Left ventricle myocardium inferior (tissue), 1 donor: ENCODE data around the gene MED19. TPM values are rescaled to one million over a fixed set of nuclear protein-coding genes. Genes with fewer than 3 reads are reported as not detected.
"Not testable (repeated sequence)": the region's sequence is repeated elsewhere in the genome, so short reads cannot be mapped to it uniquely, and the experiment has no call there.

Experiments
- DNase-seq: peaks from one replicate; pipeline ENCODE4 v3.0.0-alpha.2; 2020
- H3K27ac ChIP-seq: fragments of 200-600 bp; replicated peaks from 2 replicates; pipeline ENCODE4 v1.8.0; 2021
- H3K27me3 ChIP-seq: fragments of 200-600 bp; 2 replicates; pipeline ENCODE4 v1.8.0; 2021; ENCODE audit warnings: low read depth
- H3K36me3 ChIP-seq: fragments of 200-600 bp; 2 replicates; pipeline ENCODE4 v1.8.0; 2021
- H3K4me1 ChIP-seq: fragments of 200-600 bp; 2 replicates; pipeline ENCODE4 v1.8.0; 2021
- H3K4me3 ChIP-seq: fragments of 200-600 bp; 2 replicates; pipeline ENCODE4 v1.8.0; 2021; ENCODE audit warnings: mild to moderate bottlenecking, moderate library complexity
- H3K9me3 ChIP-seq: fragments of 200-600 bp; replicated peaks from 2 replicates; pipeline ENCODE4 v1.8.0; 2021
- intact Hi-C: fragments of 100-400 bp; cut with micrococcal nuclease; formaldehyde crosslinking; loops from one replicate; pipeline ENCODE4 v1.11.0; 2022
- total RNA-seq: library from RNA; stranded (reverse); fragmentation: NEBNext Ultra II Directional; extraction: Animal tissue kit (Norgen Biotek cat#: 25700); gene quantifications from one replicate; pipeline ENCODE4 v1.2.1, GENCODE V29; 2021
- TF ChIP-seq, protein P1 (sequence below): fragments of 200-600 bp; IDR thresholded peaks from 2 replicates; pipeline ENCODE4 v1.8.0; 2021; ENCODE audit warnings: antibody characterized with exemption, mild to moderate bottlenecking, borderline replicate concordance
- donor health status: DM: no; HTN: yes; CAD: no; lungs with severe emphysema.

MED19 gene
- total RNA-seq, 1 donor from 2014 or later, result 9.4 TPM

GRCh38 chr11:57713835-57714234 lies 1.8 kb upstream of the MED19 start:
- Histone ChIP-seq H3K4me3 (peak overlapping the region; percentile 87), H3K36me3 (peaks cover 8% of the 10 kb centered on the region), H3K27ac (no peak overlapping the region), H3K9me3 (no peaks in the 10 kb centered on the region), H3K4me1 (peaks cover 56% of the 10 kb centered on the region), H3K27me3 (no peaks in the 10 kb centered on the region)
- TF ChIP-seq, protein P1, sequence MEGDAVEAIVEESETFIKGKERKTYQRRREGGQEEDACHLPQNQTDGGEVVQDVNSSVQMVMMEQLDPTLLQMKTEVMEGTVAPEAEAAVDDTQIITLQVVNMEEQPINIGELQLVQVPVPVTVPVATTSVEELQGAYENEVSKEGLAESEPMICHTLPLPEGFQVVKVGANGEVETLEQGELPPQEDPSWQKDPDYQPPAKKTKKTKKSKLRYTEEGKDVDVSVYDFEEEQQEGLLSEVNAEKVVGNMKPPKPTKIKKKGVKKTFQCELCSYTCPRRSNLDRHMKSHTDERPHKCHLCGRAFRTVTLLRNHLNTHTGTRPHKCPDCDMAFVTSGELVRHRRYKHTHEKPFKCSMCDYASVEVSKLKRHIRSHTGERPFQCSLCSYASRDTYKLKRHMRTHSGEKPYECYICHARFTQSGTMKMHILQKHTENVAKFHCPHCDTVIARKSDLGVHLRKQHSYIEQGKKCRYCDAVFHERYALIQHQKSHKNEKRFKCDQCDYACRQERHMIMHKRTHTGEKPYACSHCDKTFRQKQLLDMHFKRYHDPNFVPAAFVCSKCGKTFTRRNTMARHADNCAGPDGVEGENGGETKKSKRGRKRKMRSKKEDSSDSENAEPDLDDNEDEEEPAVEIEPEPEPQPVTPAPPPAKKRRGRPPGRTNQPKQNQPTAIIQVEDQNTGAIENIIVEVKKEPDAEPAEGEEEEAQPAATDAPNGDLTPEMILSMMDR, result no peak
- intact Hi-C loops, result no loop called here
- DNase-seq, result no peak

- TF ChIP-seq, protein P1, result no peak
- peak; percentile 92 for DNase-seq
- intact Hi-C loops, result no loop called here
- H3K27ac ChIP-seq, result peak within 1 kb of the TSS; percentile 92
- no peaks in the 10 kb centered on the region for H3K27me3 ChIP-seq
- peak within 1 kb of the TSS; percentile 87 for H3K4me3 ChIP-seq
- no peaks in the 10 kb centered on the region for H3K9me3 ChIP-seq
- no peaks in the 10 kb centered on the region for H3K36me3 ChIP-seq
- peaks cover 56% of the 10 kb centered on the region for H3K4me1 ChIP-seq
Measured at GRCh38 chr11:57712256-57713150, 488 bp upstream of the MED19 start, which contains the start of gene TMX2. TSS of gene TMX2 (plus strand) at chr11:57712593. CDS start at chr11:57712619, 26 bp downstream.

- no peak for DNase-seq
- no peaks in the 10 kb centered on the region for H3K9me3 ChIP-seq
- no peak overlapping the region for H3K4me3 ChIP-seq
- peaks cover 50% of the 10 kb centered on the region for H3K4me1 ChIP-seq
- H3K36me3 ChIP-seq, result peaks cover 3% of the 10 kb centered on the region
- no peaks in the 10 kb centered on the region for H3K27me3 ChIP-seq
- TF ChIP-seq, protein P1, result no peak
- intact Hi-C loops, result no loop called here
- no peak overlapping the region for H3K27ac ChIP-seq
Measured at GRCh38 chr11:57709802-57710367, 2.1 kb downstream of the MED19 start.

DNA sequence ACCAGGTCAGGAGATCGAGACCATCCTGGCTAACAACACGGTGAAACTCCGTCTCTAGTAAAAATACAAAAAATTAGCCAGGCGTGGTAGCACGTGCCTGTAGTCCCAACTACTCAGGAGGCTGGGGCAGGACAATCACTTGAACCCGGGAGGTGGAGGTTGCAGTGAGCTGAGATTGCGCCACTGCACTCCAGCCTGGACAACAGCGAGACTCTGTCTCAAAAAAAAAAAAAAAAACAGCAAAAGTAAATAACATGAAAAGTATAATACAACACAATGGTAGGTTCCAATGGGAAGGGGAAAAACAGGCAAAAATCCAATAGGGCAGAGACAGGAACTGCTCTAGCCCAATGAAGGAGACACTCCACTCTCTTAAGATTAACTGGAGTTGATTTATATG lies 6.6 kb downstream of the MED19 start:
- DNase-seq, H3K9me3 ChIP-seq, intact Hi-C loops, H3K27ac ChIP-seq, H3K4me1 ChIP-seq, H3K27me3 ChIP-seq, H3K4me3 ChIP-seq: not testable (repeated sequence)
- peaks cover 44% of the 10 kb centered on the region for H3K36me3 ChIP-seq

GRCh38 chr11:57704932-57705331 lies 7.1 kb downstream of the MED19 start:
- H3K27me3 ChIP-seq, result no peaks in the 10 kb centered on the region
- no peak overlapping the region for H3K4me3 ChIP-seq
- H3K4me1 ChIP-seq, result peaks cover 4% of the 10 kb centered on the region
- TF ChIP-seq, protein P1, result no peak
- H3K36me3 ChIP-seq, result peaks cover 49% of the 10 kb centered on the region
- DNase-seq, result no peak
- no peaks in the 10 kb centered on the region for H3K9me3 ChIP-seq
- intact Hi-C loops, result no loop called here
- no peak overlapping the region for H3K27ac ChIP-seq

DNA sequence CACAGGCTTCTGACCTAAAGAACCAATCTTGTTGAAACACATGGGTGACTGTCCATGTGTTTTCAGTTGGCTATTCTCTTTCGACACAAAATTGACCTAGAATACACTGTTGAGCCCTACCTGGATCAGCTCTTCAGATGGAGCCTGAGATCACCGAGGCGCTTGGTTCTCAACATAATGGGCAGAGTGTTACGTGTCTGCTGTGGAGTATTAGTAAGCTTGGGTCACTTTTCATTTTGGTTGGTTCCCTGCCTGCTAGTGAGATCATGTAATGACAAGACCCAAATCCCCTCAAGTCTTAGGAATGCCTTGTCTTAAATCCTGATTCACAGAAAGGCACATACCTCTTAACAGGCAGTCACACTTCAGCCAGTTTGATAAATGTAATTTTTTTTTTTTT lies 8.7 kb downstream of the MED19 start:
- peaks cover 65% of the 10 kb centered on the region for H3K36me3 ChIP-seq
- H3K4me1 ChIP-seq, result no peaks in the 10 kb centered on the region
- H3K27ac ChIP-seq, result no peak overlapping the region
- no peak overlapping the region for H3K4me3 ChIP-seq
- intact Hi-C loops, result no loop called here
- no peaks in the 10 kb centered on the region for H3K27me3 ChIP-seq
- DNase-seq, result no peak
- H3K9me3 ChIP-seq, result no peaks in the 10 kb centered on the region
- TF ChIP-seq, protein P1, result no peak
